GM23338 (cell line): ENCODE measurements around the gene FCN3.

Experiments
- CREB1 ChIP-seq: fragments of 250-450 bp; sonication (Bioruptor Pico); IDR thresholded peaks from 2 replicates; pipeline ENCODE4 v1.5.0; 2020; ENCODE audit warnings: low read depth, mild to moderate bottlenecking, moderate library complexity
- CTCF ChIP-seq, 2 experiments: fragments of 200-600 bp in 1 of 2; sonication (generic) in 1 of 2; conservative IDR thresholded peaks; 2 replicates each; pipeline versions ENCODE4 v1.5.1 to v1.6.1; 2016 to 2017; ENCODE audit warnings: antibody characterized with exemption in 2 of 2, low read depth in 2 of 2, mild to moderate bottlenecking in 2 of 2, moderate library complexity in 1 of 2
- EZH2 ChIP-seq: fragments of 200-600 bp; sonication (generic); IDR thresholded peaks from one replicate; pipeline ENCODE4 v1.8.0; 2017; ENCODE audit warnings: antibody characterized with exemption, mild to moderate bottlenecking, low read depth; ENCODE audit not compliant: unreplicated experiment
- EZH2phosphoT487 ChIP-seq: fragments of 200-600 bp; sonication (generic); IDR thresholded peaks from one replicate; pipeline ENCODE4 v1.8.1; 2018; ENCODE audit warnings: antibody characterized with exemption; ENCODE audit not compliant: unreplicated experiment
- JUNB ChIP-seq: IDR thresholded peaks from one replicate; pipeline ENCODE4 v1.6.1; 2016; ENCODE audit warnings: antibody characterized with exemption; ENCODE audit not compliant: unreplicated experiment
- NANOG ChIP-seq: IDR thresholded peaks from 2 replicates; pipeline ENCODE4 v1.6.1; 2016; ENCODE audit warnings: antibody characterized with exemption, borderline replicate concordance
- POLR2AphosphoS5 ChIP-seq: IDR thresholded peaks from 2 replicates; pipeline ENCODE4 v1.6.1; 2016; ENCODE audit warnings: antibody characterized with exemption, low read depth
- REST ChIP-seq: IDR thresholded peaks from one replicate; pipeline ENCODE4 v1.6.1; 2018; ENCODE audit warnings: antibody characterized with exemption; ENCODE audit not compliant: unreplicated experiment
- STAT1 ChIP-seq: IDR thresholded peaks from one replicate; pipeline ENCODE4 v1.6.1; 2016; ENCODE audit warnings: antibody characterized with exemption; ENCODE audit not compliant: unreplicated experiment
- ZNF114 ChIP-seq: fragments of 250-450 bp; sonication (Bioruptor Pico); IDR thresholded peaks from 2 replicates; pipeline ENCODE4 v1.5.0; 2020; ENCODE audit warnings: mild to moderate bottlenecking, moderate library complexity
- ZNF331 ChIP-seq: fragments of 250-450 bp; sonication (Bioruptor Pico); IDR thresholded peaks from 2 replicates; pipeline ENCODE4 v1.5.0; 2020; ENCODE audit warnings: low read depth, mild to moderate bottlenecking, moderate library complexity
- ZNF462 ChIP-seq: fragments of 250-450 bp; sonication (Bioruptor Pico); IDR thresholded peaks from 2 replicates; pipeline ENCODE4 v1.5.0; 2020; ENCODE audit warnings: mild to moderate bottlenecking, moderate library complexity

GRCh38 chr1:27342778-27343638, 31.6 kb downstream of the FCN3 start:
- TF ChIP-seq REST = no peak
- no peak for TF ChIP-seq POLR2AphosphoS5
- TF ChIP-seq CTCF (conservative IDR thresholded peaks at IDR 0.05; ENCODE audit: low read depth in 2 of 2) = no peak
- TF ChIP-seq JUNB = no peak
- TF ChIP-seq CREB1 (CRISPR knock-in tag) = no peak
- TF ChIP-seq EZH2 = no peak
- no peak for TF ChIP-seq EZH2phosphoT487
- no peak for TF ChIP-seq ZNF114
- TF ChIP-seq ZNF462 (CRISPR knock-in tag) = no peak
- TF ChIP-seq ZNF331 (CRISPR knock-in tag) = no peak
- TF ChIP-seq NANOG = no peak
- no peak for TF ChIP-seq STAT1
